Measurements from ENCODE around the gene PBX3. TPM values are rescaled to one million over a fixed set of nuclear protein-coding genes. Genes with fewer than 3 reads are reported as not detected.

PBX3 gene
- total RNA-seq, 1 experiment from 2014 or later: 46.0 TPM

DNA sequence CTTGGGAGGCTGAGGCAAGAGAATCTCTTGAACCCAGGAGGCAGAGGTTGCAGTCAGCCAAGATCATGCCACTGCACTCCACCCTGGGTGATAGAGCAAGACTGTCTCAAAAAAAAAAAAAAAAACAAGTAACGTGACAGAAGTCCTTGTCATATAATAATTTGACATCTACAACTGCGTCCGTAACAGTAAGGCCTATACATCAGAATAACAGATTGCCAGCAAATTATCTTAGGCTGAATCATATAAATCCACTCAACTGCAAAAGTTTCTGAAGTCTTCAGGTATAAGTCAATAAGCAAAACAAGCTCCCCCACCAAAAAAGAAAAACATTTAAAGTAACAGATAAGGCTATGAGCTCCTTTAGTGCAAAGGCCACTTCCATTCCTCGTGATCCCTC is 43.5 kb upstream of the PBX3 start:
- TF ChIP-seq, protein P1, sequence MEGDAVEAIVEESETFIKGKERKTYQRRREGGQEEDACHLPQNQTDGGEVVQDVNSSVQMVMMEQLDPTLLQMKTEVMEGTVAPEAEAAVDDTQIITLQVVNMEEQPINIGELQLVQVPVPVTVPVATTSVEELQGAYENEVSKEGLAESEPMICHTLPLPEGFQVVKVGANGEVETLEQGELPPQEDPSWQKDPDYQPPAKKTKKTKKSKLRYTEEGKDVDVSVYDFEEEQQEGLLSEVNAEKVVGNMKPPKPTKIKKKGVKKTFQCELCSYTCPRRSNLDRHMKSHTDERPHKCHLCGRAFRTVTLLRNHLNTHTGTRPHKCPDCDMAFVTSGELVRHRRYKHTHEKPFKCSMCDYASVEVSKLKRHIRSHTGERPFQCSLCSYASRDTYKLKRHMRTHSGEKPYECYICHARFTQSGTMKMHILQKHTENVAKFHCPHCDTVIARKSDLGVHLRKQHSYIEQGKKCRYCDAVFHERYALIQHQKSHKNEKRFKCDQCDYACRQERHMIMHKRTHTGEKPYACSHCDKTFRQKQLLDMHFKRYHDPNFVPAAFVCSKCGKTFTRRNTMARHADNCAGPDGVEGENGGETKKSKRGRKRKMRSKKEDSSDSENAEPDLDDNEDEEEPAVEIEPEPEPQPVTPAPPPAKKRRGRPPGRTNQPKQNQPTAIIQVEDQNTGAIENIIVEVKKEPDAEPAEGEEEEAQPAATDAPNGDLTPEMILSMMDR (conservative IDR thresholded peaks at IDR 0.05): no peak
- peaks cover 8% of the 10 kb centered on the region for H3K23me2 ChIP-seq (ENCODE audit: insufficient read length, low read depth, low read length, poor library complexity, severe bottlenecking)
- DNase-seq: no peak
- no peak overlapping the region for H3K56ac ChIP-seq (ENCODE audit: insufficient read length, low read depth, low read length)
- no peak overlapping the region for H4K8ac ChIP-seq (replicated peaks; ENCODE audit: insufficient read length, low read depth, low read length)
- no peak overlapping the region for H2BK12ac ChIP-seq (ENCODE audit: insufficient read length, low read depth, low read length)
- H3T11ph ChIP-seq (ENCODE audit: low read length): no peak overlapping the region
- no peak overlapping the region for H3K4ac ChIP-seq (ENCODE audit: low read depth, low read length)
- no peak overlapping the region for H3K14ac ChIP-seq (ENCODE audit: insufficient read depth, low read length)
- no peak overlapping the region for H2BK5ac ChIP-seq (ENCODE audit: insufficient read length, low read length)
- H4K20me1 ChIP-seq (ENCODE audit: control insufficient read depth, insufficient read depth, insufficient read length): no peaks in the 10 kb centered on the region
- peaks cover 13% of the 10 kb centered on the region for H3K79me1 ChIP-seq (ENCODE audit: insufficient read depth, low read depth, low read length, poor library complexity, severe bottlenecking)
- H3K23ac ChIP-seq (ENCODE audit: insufficient read length, low read depth, low read length): no peak overlapping the region
- no peak overlapping the region for H2BK20ac ChIP-seq (ENCODE audit: low read depth, low read length, poor library complexity, severe bottlenecking)
- H3K4me2 ChIP-seq (ENCODE audit: insufficient read depth, insufficient read length, low read length): no peak overlapping the region
- H3K79me2 ChIP-seq (ENCODE audit: insufficient read depth, low read length): peaks cover 37% of the 10 kb centered on the region; the same call in 1 of the 2 replicates
- no peak overlapping the region for H3K18ac ChIP-seq (ENCODE audit: insufficient read length, low read depth, low read length)
- no peak overlapping the region for H2BK15ac ChIP-seq (ENCODE audit: low read depth, low read length)
- H2AK5ac ChIP-seq (ENCODE audit: insufficient read length, low read length): no peak overlapping the region
- Mint-ChIP-seq H3K9me3 (no peaks in the 10 kb centered on the region), H3K27me3 (ENCODE audit: low read depth) (no peaks in the 10 kb centered on the region), H3K36me3 (ENCODE audit: insufficient read depth in 1 of 3, low read depth in 3 of 3) (no peaks in the 10 kb centered on the region), H3K4me1 (peaks cover 38 to 46% of the 10 kb centered on the region in 2 experiments), H3K27ac (peak overlapping the region; percentile 12 to 69 (median 57); a peak in 6 of 7 replicates), H3K4me3 (no peak overlapping the region)
- no peak overlapping the region for H3K9ac ChIP-seq (ENCODE audit: extremely low read depth, insufficient read length, low read length)
- peaks cover 3% of the 10 kb centered on the region; the same call in 1 of the 2 replicates for H3K4me1 ChIP-seq (ENCODE audit: insufficient read depth, low read length)
- H2BK120ac ChIP-seq (ENCODE audit: low read depth, low read length, poor library complexity, severe bottlenecking): no peak overlapping the region
- no CpG with 5 or more reads among the region's 4 CpGs for WGBS (ENCODE audit: extremely low coverage, insufficient read length, low lambda C conversion rate)
- no peak overlapping the region for H3K27ac ChIP-seq (ENCODE audit: insufficient read length, low read depth, low read length)
- no peak overlapping the region for H2AFZ ChIP-seq (ENCODE audit: low read length)
- no peak overlapping the region for H4K5ac ChIP-seq (ENCODE audit: insufficient read length, low read depth, low read length)
- no peak overlapping the region for H4K91ac ChIP-seq (ENCODE audit: insufficient read length, low read depth, low read length)
- no peaks in the 10 kb centered on the region for H3K9me3 ChIP-seq (ENCODE audit: control insufficient read depth, low read depth, low read length)
- no peaks in the 10 kb centered on the region for H3K27me3 ChIP-seq (ENCODE audit: insufficient read depth, low read length)
